Calu3 (cell line): ENCODE data around the gene ARPP21. TPM values are rescaled to one million over a fixed set of nuclear protein-coding genes. Genes with fewer than 3 reads are reported as not detected.

ENCODE experiments used
- BruUV-seq: library from RNA; stranded (reverse); fragments of 400-500 nt; replicated peaks from 2 replicates; lab custom pipeline; 2021; lab: Mats Ljungman, UMichigan
- CTCF ChIA-PET: fragments of 300-600 bp; sonication (Branson Sonifier 250); formaldehyde crosslinking; loops from one replicate; lab custom pipeline; 2022; ENCODE audit warnings: antibody characterized with exemption; lab: Charles Lee
- DNase-seq: peaks from one replicate; pipeline ENCODE4 v3.0.0; 2022
- H3K27ac Mint-ChIP-seq: one replicate; pipeline ENCODE4 v1.8.0; 2022; ENCODE audit warnings: mixed read lengths; ENCODE audit not compliant: unreplicated experiment
- H3K27me3 Mint-ChIP-seq: one replicate; pipeline ENCODE4 v1.8.0; 2022; ENCODE audit warnings: mixed read lengths; ENCODE audit not compliant: unreplicated experiment
- H3K36me3 Mint-ChIP-seq: one replicate; pipeline ENCODE4 v1.8.0; 2022; ENCODE audit warnings: mild to moderate bottlenecking, moderate library complexity, mixed read lengths; ENCODE audit not compliant: insufficient read depth, unreplicated experiment
- H3K4me1 Mint-ChIP-seq: one replicate; pipeline ENCODE4 v1.8.0; 2022; ENCODE audit warnings: mild to moderate bottlenecking, low read depth, mixed read lengths; ENCODE audit not compliant: unreplicated experiment
- H3K4me3 Mint-ChIP-seq: one replicate; pipeline ENCODE4 v1.8.0; 2022; ENCODE audit warnings: mild to moderate bottlenecking, low read depth, moderate library complexity, mixed read lengths; ENCODE audit not compliant: unreplicated experiment
- H3K9me3 Mint-ChIP-seq: one replicate; pipeline ENCODE4 v1.8.0; 2022; ENCODE audit warnings: low read depth, mixed read lengths; ENCODE audit not compliant: unreplicated experiment
- intact Hi-C: fragments of 100-400 bp; cut with micrococcal nuclease; formaldehyde crosslinking; loops from one replicate; pipeline ENCODE4 v1.10.0; 2022; ENCODE audit not compliant: unreplicated experiment
- total RNA-seq: library from RNA; stranded (reverse); gene quantifications from 2 replicates; pipeline ENCODE4 v1.2.3, GENCODE V29; 2022
- TF ChIP-seq, protein P1 (sequence below): fragments of 200-600 bp; IDR thresholded peaks from one replicate; pipeline ENCODE4 v1.8.0; 2022; ENCODE audit warnings: antibody characterized with exemption; ENCODE audit not compliant: unreplicated experiment

ARPP21 gene
- total RNA-seq, 1 experiment from 2014 or later, result not detected

DNA sequence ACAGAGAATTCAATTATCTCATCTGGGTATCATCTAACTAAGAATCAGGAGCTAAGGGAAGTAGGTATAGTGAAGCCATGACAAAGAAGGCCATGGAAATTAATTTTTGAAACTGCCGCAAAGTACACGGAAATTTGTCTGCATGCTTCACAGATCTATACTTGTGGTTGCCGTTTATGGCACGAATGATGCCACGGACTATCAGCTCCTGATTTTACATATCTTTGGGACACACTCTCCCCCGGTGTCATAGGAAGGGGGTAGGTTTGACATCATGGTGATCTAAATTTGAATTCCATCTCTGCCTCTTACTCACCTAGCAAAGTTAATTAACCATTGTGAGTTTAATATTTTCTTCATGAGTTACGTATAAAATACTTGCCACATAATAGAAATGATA, 14.0 kb downstream of the ARPP21 start:
- no peak for DNase-seq
- H3K27ac Mint-ChIP-seq, result no peak overlapping the region
- H3K36me3 Mint-ChIP-seq, result no peaks in the 10 kb centered on the region

DNA sequence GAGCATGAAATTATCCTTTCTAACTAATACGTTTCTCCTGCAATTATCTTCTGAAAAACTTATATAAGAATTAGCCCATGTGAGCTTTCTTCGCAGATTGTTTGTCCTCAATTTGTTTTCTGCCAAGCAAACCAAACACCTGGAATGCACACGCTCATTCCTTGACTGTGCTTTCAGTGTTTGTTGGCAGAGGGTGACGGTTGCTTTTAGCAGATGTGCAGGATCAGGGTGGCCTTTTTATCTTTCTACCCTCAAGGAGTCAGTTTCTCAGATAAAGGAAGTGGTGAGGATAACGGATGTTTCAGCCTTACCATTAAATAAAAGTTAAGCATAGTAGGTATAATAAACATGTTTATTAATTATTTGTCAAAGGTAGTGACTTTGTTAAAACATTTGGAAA, 15.2 kb downstream of the ARPP21 start:
- intact Hi-C loops, result loop anchor here (10.0 kb wide), 1 partner anchor 350 kb away; no protein-coding TSS in a partner anchor
- H3K4me1 Mint-ChIP-seq, result no peaks in the 10 kb centered on the region
- TF ChIP-seq, protein P1, sequence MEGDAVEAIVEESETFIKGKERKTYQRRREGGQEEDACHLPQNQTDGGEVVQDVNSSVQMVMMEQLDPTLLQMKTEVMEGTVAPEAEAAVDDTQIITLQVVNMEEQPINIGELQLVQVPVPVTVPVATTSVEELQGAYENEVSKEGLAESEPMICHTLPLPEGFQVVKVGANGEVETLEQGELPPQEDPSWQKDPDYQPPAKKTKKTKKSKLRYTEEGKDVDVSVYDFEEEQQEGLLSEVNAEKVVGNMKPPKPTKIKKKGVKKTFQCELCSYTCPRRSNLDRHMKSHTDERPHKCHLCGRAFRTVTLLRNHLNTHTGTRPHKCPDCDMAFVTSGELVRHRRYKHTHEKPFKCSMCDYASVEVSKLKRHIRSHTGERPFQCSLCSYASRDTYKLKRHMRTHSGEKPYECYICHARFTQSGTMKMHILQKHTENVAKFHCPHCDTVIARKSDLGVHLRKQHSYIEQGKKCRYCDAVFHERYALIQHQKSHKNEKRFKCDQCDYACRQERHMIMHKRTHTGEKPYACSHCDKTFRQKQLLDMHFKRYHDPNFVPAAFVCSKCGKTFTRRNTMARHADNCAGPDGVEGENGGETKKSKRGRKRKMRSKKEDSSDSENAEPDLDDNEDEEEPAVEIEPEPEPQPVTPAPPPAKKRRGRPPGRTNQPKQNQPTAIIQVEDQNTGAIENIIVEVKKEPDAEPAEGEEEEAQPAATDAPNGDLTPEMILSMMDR, result no peak
- no peak for DNase-seq
- CTCF ChIA-PET, result no interaction called here
- H3K27ac Mint-ChIP-seq, result no peak overlapping the region
- H3K4me3 Mint-ChIP-seq, result no peak overlapping the region
- no peaks in the 10 kb centered on the region for H3K36me3 Mint-ChIP-seq
- H3K9me3 Mint-ChIP-seq, result no peaks in the 10 kb centered on the region
- BruUV-seq, result no TSS peak
- H3K27me3 Mint-ChIP-seq, result no peaks in the 10 kb centered on the region

More for the DNA sequence above, 14.0 kb downstream of the ARPP21 start:
- no peaks in the 10 kb centered on the region for H3K27me3 Mint-ChIP-seq
- intact Hi-C loops, result loop anchor here (10.0 kb wide), 1 partner anchor 349 kb away; no protein-coding TSS in a partner anchor
- CTCF ChIA-PET, result interaction anchor here (1.4 kb wide), 1 partner anchor 19 kb away, joined by 3 read pairs; no protein-coding TSS in a partner anchor
- no TSS peak for BruUV-seq
- no peaks in the 10 kb centered on the region for H3K9me3 Mint-ChIP-seq
- H3K4me3 Mint-ChIP-seq, result no peak overlapping the region
- H3K4me1 Mint-ChIP-seq, result no peaks in the 10 kb centered on the region
- TF ChIP-seq, protein P1, result no peak

GRCh38 chr3:35658686-35659085, 19.4 kb downstream of the ARPP21 start:
- no TSS peak for BruUV-seq
- Mint-ChIP-seq H3K27me3 (no peaks in the 10 kb centered on the region), H3K4me3 (no peak overlapping the region), H3K9me3 (no peaks in the 10 kb centered on the region), H3K27ac (no peak overlapping the region), H3K4me1 (no peaks in the 10 kb centered on the region), H3K36me3 (no peaks in the 10 kb centered on the region)
- TF ChIP-seq, protein P1, result no peak
- no peak for DNase-seq
- CTCF ChIA-PET, result no interaction called here
- intact Hi-C loops, result loop anchor here (5.0 to 10.0 kb wide), 3 partner anchors 171 to 354 kb away; no protein-coding TSS in a partner anchor

GRCh38 chr3:35659768-35660167, 20.4 kb downstream of the ARPP21 start:
- H3K27ac Mint-ChIP-seq, result no peak overlapping the region
- no peak overlapping the region for H3K4me3 Mint-ChIP-seq
- no peaks in the 10 kb centered on the region for H3K4me1 Mint-ChIP-seq
- CTCF ChIA-PET, result interaction anchor here (0.6 to 1.0 kb wide), 5 partner anchors 249 to 1663 kb away, joined by 3 to 4 read pairs (median 3); no protein-coding TSS in a partner anchor
- H3K9me3 Mint-ChIP-seq, result no peaks in the 10 kb centered on the region
- TF ChIP-seq, protein P1, result peak; percentile 38
- no peaks in the 10 kb centered on the region for H3K36me3 Mint-ChIP-seq
- BruUV-seq, result no TSS peak
- intact Hi-C loops, result loop anchor here (2.0 to 10.0 kb wide), 5 partner anchors 172 to 1777 kb away; no protein-coding TSS in a partner anchor
- no peaks in the 10 kb centered on the region for H3K27me3 Mint-ChIP-seq
- peak; percentile 44 for DNase-seq
